Measurements from ENCODE around the gene IER5L. TPM values are rescaled to one million over a fixed set of nuclear protein-coding genes. Genes with fewer than 3 reads are reported as not detected.

The IER5L gene
- total and polyA plus RNA-seq, 9 of the 15 experiments (the other 6 are each of a cell fraction or from before 2014, with no cell fraction given), result 0.14 to 11.9 (median 0.52) TPM

DNA sequence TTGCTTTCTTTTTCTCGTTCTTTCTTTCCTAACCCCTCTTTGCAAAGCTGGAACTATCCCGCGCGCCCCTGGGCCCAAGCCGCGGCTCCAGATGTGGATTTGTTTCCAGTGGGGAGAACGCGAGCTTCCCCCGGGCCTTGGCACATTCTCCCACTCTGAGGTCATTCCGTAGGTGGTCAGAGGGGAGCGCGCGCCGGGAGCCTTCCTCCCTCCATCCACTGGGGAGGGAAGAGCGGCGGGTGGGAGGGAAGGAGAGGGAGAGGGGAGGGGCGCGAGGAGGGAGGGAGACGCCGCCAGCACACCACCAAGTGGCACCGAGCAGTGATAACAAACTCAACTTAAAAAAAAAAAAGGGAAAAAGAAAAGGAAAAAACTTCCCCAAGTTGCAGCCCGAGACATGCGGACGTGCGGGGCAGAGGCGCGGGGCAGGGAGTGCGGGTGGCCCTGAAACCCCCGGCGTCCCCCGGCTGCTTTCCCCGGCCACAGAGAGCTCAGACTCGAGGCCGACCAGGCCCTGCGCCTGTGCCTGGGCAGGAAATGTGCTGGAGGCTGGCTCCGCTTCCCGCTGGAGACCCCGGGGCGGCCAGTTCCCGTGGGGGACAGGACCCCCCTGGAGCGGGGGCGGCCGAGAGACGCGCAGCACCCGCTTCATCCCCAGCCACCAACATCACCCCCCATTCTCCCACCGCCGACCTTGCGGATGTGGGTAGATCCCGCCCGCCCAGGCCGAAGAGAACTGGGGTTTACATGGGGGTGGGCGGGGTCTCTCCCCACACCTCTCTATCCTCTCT lies 3.1 kb downstream of the IER5L start (continued):
- TF ChIP-seq KLF13 (tag; IDR thresholded peaks at IDR 0.05; ENCODE audit: borderline replicate concordance, low read depth), result no peak
- no peak for TF ChIP-seq LCOR (CRISPR knock-in tag; IDR thresholded peaks at IDR 0.05)
- no peak for TF ChIP-seq NCOA6 (IDR thresholded peaks at IDR 0.05)
- TF ChIP-seq ZNF232 (CRISPR knock-in tag; IDR thresholded peaks at IDR 0.05), result no peak
- TF ChIP-seq ZKSCAN8 (CRISPR knock-in tag; IDR thresholded peaks at IDR 0.05), result no peak
- no peak for TF ChIP-seq SOX6 (IDR thresholded peaks at IDR 0.05)
- TF ChIP-seq RBBP5 (IDR thresholded peaks at IDR 0.05; ENCODE audit: borderline replicate concordance, insufficient read depth, low read length, poor library complexity, severe bottlenecking), result no peak
- TF ChIP-seq MAFK (IDR thresholded peaks at IDR 0.05; ENCODE audit: low read length), result no peak
- TF ChIP-seq ETV6 (IDR thresholded peaks at IDR 0.05; ENCODE audit: borderline replicate concordance in 1 of 2, low read depth in 2 of 2, low read length in 1 of 2), result no peak
- no peak for TF ChIP-seq ETV6 (CRISPR knock-in tag; IDR thresholded peaks at IDR 0.05; ENCODE audit: borderline replicate concordance)
- peak; percentile 74 for TF ChIP-seq ZNF384 (IDR thresholded peaks at IDR 0.05; ENCODE audit: low read depth, low read length)
- peak; percentile 14; the same call in 1 of the 2 replicates for TF ChIP-seq SMARCA4 (IDR thresholded peaks at IDR 0.05)
- TF ChIP-seq RAD51 (IDR thresholded peaks at IDR 0.05; ENCODE audit: borderline replicate concordance, low read depth), result no peak
- TF ChIP-seq NR4A1 (CRISPR knock-in tag; IDR thresholded peaks at IDR 0.05), result no peak
- TF ChIP-seq NR4A1 (tag; IDR thresholded peaks at IDR 0.05), result no peak
- no peak for TF ChIP-seq KAT8 (IDR thresholded peaks at IDR 0.05; ENCODE audit: low read depth)
- TF ChIP-seq, protein P1, sequence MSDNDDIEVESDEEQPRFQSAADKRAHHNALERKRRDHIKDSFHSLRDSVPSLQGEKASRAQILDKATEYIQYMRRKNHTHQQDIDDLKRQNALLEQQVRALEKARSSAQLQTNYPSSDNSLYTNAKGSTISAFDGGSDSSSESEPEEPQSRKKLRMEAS (CRISPR knock-in tag; IDR thresholded peaks at IDR 0.05), result no peak
- TF ChIP-seq, protein P2, sequence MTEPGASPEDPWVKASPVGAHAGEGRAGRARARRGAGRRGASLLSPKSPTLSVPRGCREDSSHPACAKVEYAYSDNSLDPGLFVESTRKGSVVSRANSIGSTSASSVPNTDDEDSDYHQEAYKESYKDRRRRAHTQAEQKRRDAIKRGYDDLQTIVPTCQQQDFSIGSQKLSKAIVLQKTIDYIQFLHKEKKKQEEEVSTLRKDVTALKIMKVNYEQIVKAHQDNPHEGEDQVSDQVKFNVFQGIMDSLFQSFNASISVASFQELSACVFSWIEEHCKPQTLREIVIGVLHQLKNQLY (CRISPR knock-in tag; conservative IDR thresholded peaks at IDR 0.05), result no peak
- TF ChIP-seq KDM4B (IDR thresholded peaks at IDR 0.05; ENCODE audit: borderline replicate concordance in 2 of 2, low read depth in 1 of 2), result no peak
- TF ChIP-seq DNMT1 (IDR thresholded peaks at IDR 0.05), result no peak
- no peak for TF ChIP-seq NFYB (IDR thresholded peaks at IDR 0.05; ENCODE audit: extremely low read depth, insufficient read length)
- no peak; a peak in 1 of 4 replicates for TF ChIP-seq MLLT1 (IDR thresholded peaks at IDR 0.05)
- no peak for TF ChIP-seq ZNF282 (CRISPR knock-in tag; IDR thresholded peaks at IDR 0.05)
- no peak for TF ChIP-seq L3MBTL2 (IDR thresholded peaks at IDR 0.05)
- no peak for TF ChIP-seq BRD9 (IDR thresholded peaks at IDR 0.05; ENCODE audit: low read depth, partially characterized antibody)
- no peak for TF ChIP-seq ZFP30 (CRISPR knock-in tag; IDR thresholded peaks at IDR 0.05; ENCODE audit: borderline replicate concordance)
- no peak for TF ChIP-seq BRCA1 (IDR thresholded peaks at IDR 0.05)
- TF ChIP-seq BRCA1 (CRISPR knock-in tag; IDR thresholded peaks at IDR 0.05), result no peak
- peak; percentile 74; the same call in 1 of the 2 replicates for TF ChIP-seq ZBTB7A (IDR thresholded peaks at IDR 0.05; ENCODE audit: borderline replicate concordance, control insufficient read depth, low read depth, low read length)

Data from K562 (cell line).